Mesendoderm (in vitro differentiated cells): Measurements from ENCODE around the gene TMEM253. TPM values are rescaled to one million over a fixed set of nuclear protein-coding genes. Genes with fewer than 3 reads are reported as not detected.
A peak's percentile ranks its signal among the peaks of the same experiment; 100 is the strongest.

Experiments used
- DNase-seq: peaks from one replicate; pipeline ENCODE4 v3.0.0; 2013
- H2AK5ac ChIP-seq: 2 replicates; pipeline ENCODE4 v1.6.1; 2013; ENCODE audit warnings: low read length, inconsistent platforms
- H2BK120ac ChIP-seq: 2 replicates; pipeline ENCODE4 v1.6.1; 2013; ENCODE audit warnings: low read depth, mild to moderate bottlenecking, low read length, moderate library complexity, mixed read lengths
- H2BK15ac ChIP-seq: replicated peaks from 2 replicates; pipeline ENCODE4 v1.6.1; 2013; ENCODE audit warnings: low read depth, mild to moderate bottlenecking, moderate library complexity
- H2BK5ac ChIP-seq: 2 replicates; pipeline ENCODE4 v1.6.1; 2013; ENCODE audit warnings: low read length, inconsistent platforms
- H3K18ac ChIP-seq: 2 replicates; pipeline ENCODE4 v1.6.1; 2013; ENCODE audit warnings: mild to moderate bottlenecking, low read length, mixed read lengths
- H3K23ac ChIP-seq: one replicate; pipeline ENCODE4 v1.6.1; 2013; ENCODE audit warnings: low read length
- H3K27ac ChIP-seq: 2 replicates; pipeline ENCODE4 v1.5.1; 2013; ENCODE audit warnings: low read depth, mild to moderate bottlenecking, inconsistent platforms, low read length, moderate library complexity
- H3K27me3 ChIP-seq: 2 replicates; pipeline ENCODE4 v1.6.1; 2013; ENCODE audit warnings: low read length, control low read depth, mild to moderate bottlenecking, inconsistent platforms; ENCODE audit not compliant: insufficient read depth, poor library complexity
- H3K36me3 ChIP-seq: 2 replicates; pipeline ENCODE4 v1.6.1; 2013; ENCODE audit warnings: low read length, inconsistent platforms; ENCODE audit not compliant: control insufficient read depth, insufficient read depth
- H3K4ac ChIP-seq: one replicate; pipeline ENCODE4 v1.6.1; 2013; ENCODE audit warnings: low read depth, mild to moderate bottlenecking, low read length, moderate library complexity
- H3K4me1 ChIP-seq: 2 replicates; pipeline ENCODE4 v1.6.1; 2013; ENCODE audit warnings: low read depth, low read length, inconsistent platforms; ENCODE audit not compliant: control insufficient read depth
- H3K4me2 ChIP-seq: 2 replicates; pipeline ENCODE4 v1.6.1; 2013; ENCODE audit warnings: low read length
- H3K4me3 ChIP-seq: 2 replicates; pipeline ENCODE4 v1.5.1; 2013; ENCODE audit warnings: mild to moderate bottlenecking, low read length
- H3K56ac ChIP-seq: one replicate; pipeline ENCODE4 v1.6.1; 2013; ENCODE audit warnings: low read length
- H3K79me1 ChIP-seq: 2 replicates; pipeline ENCODE4 v1.6.1; 2013; ENCODE audit warnings: low read length, inconsistent platforms
- H3K79me2 ChIP-seq: 2 replicates; pipeline ENCODE4 v1.6.1; 2013; ENCODE audit warnings: mild to moderate bottlenecking, low read length; ENCODE audit not compliant: control insufficient read depth, insufficient read depth
- H3K9ac ChIP-seq: 2 replicates; pipeline ENCODE4 v1.6.1; 2013; ENCODE audit warnings: low read length, inconsistent platforms
- H4K5ac ChIP-seq: one replicate; pipeline ENCODE4 v1.6.1; 2013; ENCODE audit warnings: low read length
- H4K8ac ChIP-seq: one replicate; pipeline ENCODE4 v1.6.1; 2013; ENCODE audit warnings: low read depth, mild to moderate bottlenecking, control low read depth, low read length, moderate library complexity
- WGBS: extraction: QIAGEN DNeasy Blood & Tissue Kit; methylation state at CpG from one replicate; pipeline ENCODE4 v1.1.7; 2013; ENCODE audit warnings: low lambda C conversion rate, missing lambda C conversion rate; ENCODE audit not compliant: insufficient coverage; ENCODE audit errors: extremely low coverage; 5-methylcytosine and 5-hydroxymethylcytosine counted together
- polyA plus RNA-seq, 2 experiments: library from polyadenylated mRNA; stranded (reverse); fragments of 200-250 nt; gene quantifications; one replicate each; pipeline ENCODE4 v1.2.3, GENCODE V29; 2013

TMEM253 gene
- polyA plus RNA-seq (2013, experiment 1 of 2): 1.1 TPM
- polyA plus RNA-seq (2013, experiment 2 of 2): 1.2 TPM

DNA sequence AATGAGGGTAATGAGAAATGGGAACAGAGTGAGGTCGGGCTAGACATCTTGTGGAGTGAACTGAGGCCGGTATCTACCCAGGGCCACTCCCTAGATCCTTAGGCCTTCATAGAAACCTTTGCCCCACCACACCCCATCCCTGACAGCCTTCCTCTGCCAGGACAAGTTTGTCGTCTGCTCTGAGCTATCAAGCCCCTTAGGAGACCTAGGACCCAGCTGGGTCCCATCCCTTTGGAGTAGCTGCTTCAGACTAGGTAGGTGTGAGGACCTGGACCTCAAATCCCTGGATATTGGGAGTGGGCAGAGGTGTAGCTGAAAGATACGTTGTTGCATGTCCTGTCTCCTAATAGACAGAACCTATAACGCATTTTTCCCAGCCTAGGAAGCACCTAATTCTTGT lies at the start of gene TMEM253:
TSS of gene TMEM253 (plus strand) at position 136 of the 400 bp plus-strand sequence. CDS start 278 bp downstream, outside the sequence.
- no peaks in the 10 kb centered on the region for H3K27me3 ChIP-seq
- no peak within 1 kb of the TSS for H3K27ac ChIP-seq
- H2BK15ac ChIP-seq: no peak within 1 kb of the TSS
- no peak within 1 kb of the TSS for H2BK5ac ChIP-seq
- H3K4me2 ChIP-seq: no peak within 1 kb of the TSS
- H3K18ac ChIP-seq: no peak within 1 kb of the TSS
- peaks cover 14% of the 10 kb centered on the region for H3K79me2 ChIP-seq
- H2BK120ac ChIP-seq: no peak within 1 kb of the TSS
- H3K56ac ChIP-seq: peak within 1 kb of the TSS; percentile 19
- no peak within 1 kb of the TSS for H3K23ac ChIP-seq
- H3K36me3 ChIP-seq: no peaks in the 10 kb centered on the region
- DNase-seq: no peak
- H3K4me1 ChIP-seq: peaks cover 13% of the 10 kb centered on the region
- WGBS: no CpG with 5 or more reads among the region's 5 CpGs
- no peak within 1 kb of the TSS for H3K4ac ChIP-seq
- peaks cover 3% of the 10 kb centered on the region for H3K79me1 ChIP-seq
- no peak within 1 kb of the TSS for H4K5ac ChIP-seq
- no peak within 1 kb of the TSS for H2AK5ac ChIP-seq
- no peak within 1 kb of the TSS for H3K4me3 ChIP-seq
- no peak within 1 kb of the TSS for H4K8ac ChIP-seq
- H3K9ac ChIP-seq: no peak within 1 kb of the TSS

DNA sequence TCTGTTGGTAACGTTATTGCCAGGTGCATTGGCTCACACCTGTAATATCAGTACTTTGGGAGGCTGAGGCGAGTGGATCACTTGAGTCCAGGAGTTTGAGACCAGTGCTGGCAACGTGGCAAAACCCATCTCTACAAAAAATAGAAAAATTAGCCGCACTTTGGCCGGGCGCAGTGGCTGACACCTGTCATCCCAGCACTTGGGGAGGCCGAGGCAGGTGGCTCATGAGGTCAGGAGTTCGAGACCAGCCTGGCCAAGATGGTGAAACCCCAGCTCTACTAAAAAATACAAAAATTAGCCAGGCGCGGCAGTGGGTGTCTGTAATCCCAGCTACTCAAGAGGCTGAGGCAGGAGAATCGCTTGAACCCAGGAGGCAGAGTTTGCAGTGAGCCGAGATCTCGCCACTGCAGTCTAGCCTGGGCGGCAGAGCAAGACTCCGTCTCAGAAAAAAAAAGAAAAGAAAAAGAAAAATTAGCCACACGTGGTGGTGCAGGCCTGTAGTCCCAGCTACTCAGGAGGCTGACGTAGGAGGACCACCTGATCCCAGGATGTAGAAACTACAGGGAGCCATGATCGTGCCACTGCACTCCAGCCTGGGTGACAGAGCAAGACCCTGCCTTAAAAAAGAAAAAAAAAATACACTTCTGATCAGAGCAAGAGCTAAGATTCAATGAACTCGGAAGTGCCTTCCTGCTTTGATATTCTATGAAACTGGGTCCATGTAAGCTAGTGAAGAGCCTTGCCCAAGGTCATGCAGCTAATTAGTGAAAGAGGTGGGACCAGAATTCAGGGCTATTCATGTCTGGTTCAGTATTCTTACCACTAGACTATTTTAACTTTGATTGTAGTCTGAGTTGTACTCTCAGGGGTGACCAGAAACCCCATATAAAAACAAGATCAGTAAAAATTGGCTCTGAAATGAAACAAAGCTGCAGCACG lies 47.4 kb upstream of the TMEM253 start:
- WGBS: no CpG with 5 or more reads among the region's 20 CpGs
- DNase-seq: no peak
- H3K27ac ChIP-seq: no peak overlapping the region

GRCh38 chr14:21054123-21054767 lies 46.6 kb upstream of the TMEM253 start:
- Histone ChIP-seq H4K5ac (no peak overlapping the region), H3K4ac (no peak overlapping the region), H3K36me3 (no peaks in the 10 kb centered on the region), H4K8ac (no peak overlapping the region), H2BK5ac (no peak overlapping the region), H3K27me3 (no peaks in the 10 kb centered on the region), H2BK15ac (no peak overlapping the region), H2BK120ac (no peak overlapping the region), H3K79me2 (no peaks in the 10 kb centered on the region), H3K4me2 (no peak overlapping the region), H3K9ac (no peak overlapping the region), H3K79me1 (no peaks in the 10 kb centered on the region), H2AK5ac (no peak overlapping the region), H3K27ac (no peak overlapping the region), H3K4me1 (no peaks in the 10 kb centered on the region), H3K4me3 (no peak overlapping the region), H3K56ac (no peak overlapping the region), H3K18ac (no peak overlapping the region), H3K23ac (no peak overlapping the region)
- DNase-seq: peak; percentile 27
- WGBS: no CpG with 5 or more reads among the region's 3 CpGs

More for the DNA sequence above, 47.4 kb upstream of the TMEM253 start:
- Histone ChIP-seq H3K36me3 (no peaks in the 10 kb centered on the region), H3K4me2 (no peak overlapping the region), H3K9ac (no peak overlapping the region), H2BK5ac (no peak overlapping the region), H4K5ac (no peak overlapping the region), H3K79me1 (no peaks in the 10 kb centered on the region), H2BK120ac (no peak overlapping the region), H3K4me1 (no peaks in the 10 kb centered on the region), H2AK5ac (no peak overlapping the region), H3K4ac (no peak overlapping the region), H3K18ac (no peak overlapping the region), H3K79me2 (no peaks in the 10 kb centered on the region), H3K56ac (no peak overlapping the region), H3K23ac (no peak overlapping the region), H2BK15ac (no peak overlapping the region), H4K8ac (no peak overlapping the region), H3K27me3 (no peaks in the 10 kb centered on the region), H3K4me3 (no peak overlapping the region)

- Histone ChIP-seq H3K56ac (no peak overlapping the region), H3K18ac (no peak overlapping the region), H3K79me2 (no peaks in the 10 kb centered on the region), H3K9ac (no peak overlapping the region), H2BK120ac (no peak overlapping the region), H3K4me1 (no peaks in the 10 kb centered on the region), H3K27ac (no peak overlapping the region), H3K36me3 (no peaks in the 10 kb centered on the region), H3K79me1 (no peaks in the 10 kb centered on the region), H4K5ac (no peak overlapping the region), H4K8ac (no peak overlapping the region), H3K4me3 (no peak overlapping the region), H2AK5ac (no peak overlapping the region), H3K4ac (no peak overlapping the region), H2BK5ac (no peak overlapping the region), H2BK15ac (no peak overlapping the region), H3K4me2 (no peak overlapping the region), H3K23ac (no peak overlapping the region), H3K27me3 (no peaks in the 10 kb centered on the region)
- no CpG with 5 or more reads among the region's 4 CpGs for WGBS
- no peak for DNase-seq
Observed at GRCh38 chr14:21054768-21055145, 46.1 kb upstream of the TMEM253 start.

GRCh38 chr14:21055432-21056117 lies 45.3 kb upstream of the TMEM253 start:
- Histone ChIP-seq H3K79me2 (no peaks in the 10 kb centered on the region), H3K27ac (no peak overlapping the region), H3K56ac (no peak overlapping the region), H2BK5ac (no peak overlapping the region), H3K18ac (no peak overlapping the region), H3K79me1 (no peaks in the 10 kb centered on the region), H3K9ac (no peak overlapping the region), H3K4me3 (no peak overlapping the region), H3K36me3 (no peaks in the 10 kb centered on the region), H3K27me3 (no peaks in the 10 kb centered on the region), H2AK5ac (no peak overlapping the region), H4K5ac (no peak overlapping the region), H3K4ac (no peak overlapping the region), H3K4me2 (no peak overlapping the region), H2BK120ac (no peak overlapping the region), H4K8ac (no peak overlapping the region), H3K4me1 (no peaks in the 10 kb centered on the region), H3K23ac (no peak overlapping the region), H2BK15ac (no peak overlapping the region)
- no peak for DNase-seq
- no CpG with 5 or more reads among the region's 5 CpGs for WGBS
